A549 (cell line): ENCODE data around the gene FIBCD1.

Source experiments
- CHD2 ChIP-seq: fragments of 150-350 bp; IDR thresholded peaks from 2 replicates; pipeline ENCODE4 v1.6.1; 2014; ENCODE audit warnings: low read length; ENCODE audit not compliant: partially characterized antibody
- EP300 ChIP-seq, 2 experiments: fragments of >200 bp; sonication (Bioruptor Twin); formaldehyde crosslinking; IDR thresholded peaks; 2 replicates in 1 of 2; 3 replicates in 1 of 2; pipeline ENCODE4 v1.6.1; 2016 to 2017
- MAZ ChIP-seq: fragments of 150-350 bp; IDR thresholded peaks from 2 replicates; pipeline ENCODE4 v1.6.1; 2014; ENCODE audit warnings: antibody characterized with exemption, low read depth, low read length, borderline replicate concordance
- ZSCAN20 ChIP-seq: fragments of 250-450 bp; sonication (Bioruptor Pico); IDR thresholded peaks from 2 replicates; pipeline ENCODE4 v1.8.0; 2022; ENCODE audit warnings: mild to moderate bottlenecking, moderate library complexity

GRCh38 chr9:130922893-130923610, 16.0 kb downstream of the FIBCD1 start:
- TF ChIP-seq ZSCAN20 (CRISPR knock-in tag) (no peak), EP300 (IDR thresholded peaks at IDR 0.05) (no peak), CHD2 (no peak), MAZ (no peak)
